Skeletal muscle cell (primary cell): ENCODE measurements around the gene STARD13.
A peak's percentile ranks its signal among the peaks of the same experiment; 100 is the strongest.

ENCODE experiments used
- DNase-seq: peaks from one replicate; pipeline ENCODE4 v3.0.0-alpha.2; 2010; ENCODE audit warnings: low read depth
- H3K4me3 ChIP-seq: 2 replicates; pipeline ENCODE4 v1.5.1; 2011; ENCODE audit warnings: low read depth, mild to moderate bottlenecking, control low read depth, low read length, moderate library complexity

STARD13 gene

DNA sequence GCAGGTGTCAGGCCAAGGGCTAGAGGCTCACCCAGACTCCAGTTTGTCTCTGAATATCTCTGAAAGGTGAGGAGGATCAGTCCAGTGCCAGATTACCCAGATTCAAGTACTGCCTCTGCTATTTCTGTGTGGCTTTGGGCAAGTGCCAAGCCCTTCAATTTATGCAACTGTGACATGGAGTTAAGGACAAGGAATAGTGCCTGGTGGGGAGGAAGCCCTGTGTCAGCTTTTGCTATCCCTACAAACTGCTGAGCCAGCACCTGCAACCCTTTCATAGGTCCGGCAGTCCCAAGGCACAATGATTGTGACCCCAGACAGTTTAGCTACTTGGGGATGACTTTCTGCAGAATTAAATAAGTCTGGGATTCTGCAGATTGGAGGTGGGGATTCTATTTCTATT is 146.4 kb downstream of the STARD13 start:
- DNase-seq = no peak
- no peak overlapping the region for H3K4me3 ChIP-seq

DNA sequence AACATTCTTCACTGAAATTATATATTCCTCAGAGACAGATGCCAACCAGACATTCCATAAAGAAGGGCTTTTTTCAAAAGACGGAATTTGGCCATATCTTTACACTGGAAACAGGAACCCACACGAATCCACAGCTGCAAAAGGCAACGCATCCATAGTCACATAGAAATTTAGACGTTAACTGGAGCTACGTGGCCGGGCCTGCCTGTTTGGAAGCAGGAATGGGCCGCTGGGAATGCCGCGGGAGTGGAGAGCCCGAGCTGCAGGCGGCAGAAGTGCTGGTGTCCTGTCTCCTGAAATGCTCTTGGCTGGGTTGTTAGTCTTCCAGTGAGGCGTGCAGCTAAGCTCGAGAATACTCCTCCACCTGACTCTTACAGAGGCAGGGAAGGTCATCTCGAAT is 147.1 kb downstream of the STARD13 start:
- no peak overlapping the region for H3K4me3 ChIP-seq
- DNase-seq = no peak

DNA sequence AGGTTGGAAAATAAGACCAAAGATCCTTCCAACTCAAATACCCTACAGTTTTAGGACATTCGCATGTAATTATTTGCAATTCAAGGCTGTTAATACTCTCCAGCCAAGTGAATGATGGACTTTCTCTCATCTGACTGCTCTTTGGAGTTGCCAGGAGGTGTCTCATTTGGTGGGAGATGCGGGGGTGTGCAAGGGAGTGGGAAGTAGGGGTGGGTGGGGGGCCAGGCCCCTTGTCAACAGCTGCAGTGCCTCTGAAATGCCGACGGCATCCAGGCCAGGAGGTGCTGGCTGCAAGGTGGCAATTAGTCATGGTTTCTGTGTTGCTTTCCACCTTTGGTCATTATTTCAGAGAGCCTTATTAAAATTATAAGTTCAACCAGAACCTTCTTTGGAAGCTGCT is 147.8 kb downstream of the STARD13 start:
- DNase-seq = no peak
- no peak overlapping the region for H3K4me3 ChIP-seq

DNA sequence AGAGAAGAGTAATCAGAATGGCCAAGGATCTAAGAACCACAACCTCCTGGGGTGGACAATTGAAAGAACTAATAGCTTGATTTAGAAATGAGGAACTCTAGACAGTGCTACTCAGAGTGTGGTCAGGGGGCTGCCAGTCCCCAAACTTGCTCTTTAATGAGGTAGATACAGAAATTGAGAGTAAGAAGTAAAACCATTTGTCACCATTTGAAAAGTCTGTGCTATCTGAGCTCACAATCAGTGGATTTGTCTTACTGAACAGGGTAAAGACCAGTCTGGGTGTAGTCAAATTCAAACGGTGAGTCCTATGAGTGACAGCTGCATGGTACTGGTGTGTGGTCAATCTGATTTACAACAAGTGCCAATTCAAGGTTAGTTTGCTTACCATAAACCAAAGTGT is 150.5 kb downstream of the STARD13 start:
- no peak overlapping the region for H3K4me3 ChIP-seq

DNA sequence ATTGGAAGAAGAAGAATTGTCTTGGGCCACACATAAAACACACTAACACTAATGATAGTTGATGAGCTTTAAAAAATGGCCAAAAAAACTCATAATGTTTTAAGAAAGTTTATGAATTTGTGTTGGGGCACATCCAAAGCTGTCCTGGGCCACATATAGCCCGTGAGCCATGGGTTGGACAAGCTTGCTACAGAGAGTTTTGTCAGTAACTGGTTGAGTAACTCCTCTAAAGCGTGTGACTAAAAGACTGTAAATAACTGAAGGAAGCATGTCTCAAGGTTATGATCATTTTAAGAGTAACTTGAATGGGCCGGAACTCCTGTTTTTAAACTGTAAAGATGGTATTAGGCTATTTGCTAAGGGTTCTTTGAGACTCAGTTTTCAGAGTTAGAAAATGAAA is 151.3 kb downstream of the STARD13 start:
- H3K4me3 ChIP-seq = no peak overlapping the region
- DNase-seq = no peak

More for the DNA sequence above, 150.5 kb downstream of the STARD13 start:
- DNase-seq = no peak

DNA sequence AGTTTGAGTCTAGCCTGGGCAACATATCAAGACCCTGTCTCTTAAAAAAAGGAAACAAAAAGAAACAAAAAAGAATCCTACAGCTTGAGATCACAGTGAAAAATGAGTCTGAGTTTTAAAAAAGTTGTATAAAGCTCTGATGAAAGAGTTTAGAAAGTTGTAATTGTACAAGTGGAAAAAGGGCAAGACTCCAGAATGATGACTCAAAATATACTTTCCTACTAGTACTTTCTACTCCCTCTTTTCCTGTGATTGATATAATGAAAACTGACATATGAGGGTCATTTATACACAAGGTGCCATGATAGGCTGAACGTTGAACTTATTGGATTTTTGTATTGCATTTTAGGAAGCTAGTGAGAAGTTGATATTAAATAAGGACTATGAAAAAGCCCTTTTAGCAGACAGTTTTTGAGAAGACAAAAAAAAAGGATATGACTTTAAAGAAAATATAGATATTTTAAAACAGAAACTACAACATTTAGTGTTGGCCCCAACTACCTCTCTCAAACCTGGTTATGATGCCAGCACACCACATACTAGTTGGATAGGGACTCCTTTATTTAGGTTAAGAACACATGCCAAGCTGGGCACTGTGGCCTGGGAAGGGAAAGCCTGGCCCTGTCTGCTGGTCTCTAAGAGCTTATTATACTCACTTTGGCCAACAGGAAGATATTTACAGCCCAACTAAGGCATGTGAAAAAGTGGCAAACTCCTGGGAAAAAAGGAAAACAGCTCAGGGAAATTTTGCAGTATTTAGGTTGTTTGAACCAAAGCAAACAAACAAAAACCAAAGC is 152.7 kb downstream of the STARD13 start:
- DNase-seq = no peak
- no peak overlapping the region for H3K4me3 ChIP-seq

DNA sequence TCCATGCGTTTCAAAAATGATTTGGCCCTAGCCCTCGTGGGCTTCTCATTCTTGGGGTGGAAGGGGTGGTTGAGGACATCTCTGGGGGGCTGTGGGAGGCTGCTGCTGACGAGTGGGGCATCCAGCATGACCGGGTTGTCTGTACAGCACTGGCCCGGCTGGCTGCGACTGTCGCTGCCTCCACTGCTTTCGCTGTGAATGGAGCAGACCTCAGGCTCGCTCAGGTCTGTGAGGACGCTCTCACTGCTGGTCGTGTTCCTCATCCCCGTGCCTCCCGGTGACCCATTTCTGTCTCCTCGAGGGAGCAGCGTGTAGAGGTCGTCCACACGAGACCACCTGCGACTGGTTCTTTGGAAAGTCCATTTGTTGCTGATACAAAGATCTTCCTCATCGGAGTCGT is 155.7 kb downstream of the STARD13 start:
- DNase-seq = no peak
- H3K4me3 ChIP-seq = no peak overlapping the region

DNA sequence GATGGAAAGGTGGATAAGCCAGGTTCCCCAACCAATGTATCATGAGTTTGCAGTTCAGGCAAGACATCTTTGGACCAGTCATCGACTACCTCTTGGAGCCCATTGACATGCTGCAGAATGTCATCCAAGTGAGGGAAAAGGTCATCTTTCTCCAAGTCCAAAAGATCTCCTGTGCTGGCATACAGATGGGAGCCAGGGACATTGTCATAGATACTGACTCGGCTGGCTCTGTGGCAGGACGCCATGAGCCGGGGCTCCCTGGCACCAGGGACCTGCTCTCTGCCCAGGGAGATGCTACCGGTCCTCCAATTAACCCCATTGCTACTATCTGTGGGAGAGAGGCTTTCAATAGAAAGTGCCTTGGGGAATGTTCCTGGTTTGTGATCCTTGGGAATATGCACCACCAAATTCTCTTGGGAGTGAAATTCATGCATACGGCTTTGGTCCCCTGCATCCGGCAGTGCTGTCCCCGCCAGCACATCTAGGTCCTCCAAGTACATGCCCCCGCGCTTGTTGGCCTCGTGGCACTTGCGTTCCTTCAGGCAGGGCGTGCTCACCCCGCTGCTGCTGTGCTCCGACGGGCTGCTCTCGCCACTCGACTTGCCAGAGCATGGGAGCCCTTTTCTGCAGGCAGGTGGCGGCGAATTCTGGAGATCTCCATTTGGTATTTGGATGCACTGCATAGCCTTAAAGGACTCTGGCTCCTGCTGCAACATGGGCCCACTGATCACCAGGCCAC is 156.3 kb downstream of the STARD13 start:
- H3K4me3 ChIP-seq = no peak overlapping the region
- no peak for DNase-seq

DNA sequence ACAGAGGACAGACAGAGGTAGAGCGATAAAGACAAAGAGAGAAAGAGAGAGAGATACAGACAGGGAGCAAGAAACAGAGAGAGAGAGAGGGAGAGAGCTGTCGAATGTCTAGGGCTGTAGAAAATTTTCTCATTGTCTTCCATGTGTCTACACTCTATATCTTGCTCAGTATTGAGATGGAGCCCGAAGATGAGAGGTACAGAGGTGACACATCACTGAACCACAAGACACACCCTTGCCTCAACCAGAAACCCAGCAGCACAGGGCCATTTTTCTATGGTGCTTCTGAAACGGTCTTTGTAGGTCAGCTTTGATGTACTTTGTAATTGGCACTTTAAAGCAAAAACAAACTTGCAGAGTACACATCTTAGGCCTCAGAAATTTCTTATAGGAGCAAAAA is 157.4 kb downstream of the STARD13 start:
- no peak for DNase-seq
- no peak overlapping the region for H3K4me3 ChIP-seq

DNA sequence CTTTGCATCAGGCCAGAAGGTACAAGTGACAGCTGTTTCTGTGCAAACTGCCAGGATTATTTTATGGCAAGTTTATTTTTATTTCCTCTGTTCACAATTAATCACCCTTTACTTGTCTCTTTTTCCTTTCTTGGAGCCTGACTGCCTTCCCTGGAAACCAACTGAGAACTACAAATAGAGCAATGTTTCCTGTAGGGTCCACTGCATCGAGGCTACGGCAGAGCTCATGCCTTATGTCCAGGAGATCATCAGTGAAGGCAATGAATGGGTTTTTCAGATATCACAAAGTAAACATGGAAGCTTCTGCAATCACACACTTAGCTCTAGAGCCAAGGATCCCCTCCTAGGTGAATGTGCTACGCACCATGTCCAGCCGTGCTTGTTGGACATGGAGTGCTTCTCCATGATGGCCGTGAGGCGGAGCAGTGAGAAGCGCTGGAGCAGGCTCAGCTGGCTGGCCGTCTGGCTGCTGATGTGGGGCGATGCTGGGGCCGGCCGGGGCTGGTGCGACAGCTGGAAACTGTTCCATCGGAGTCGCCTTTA is 158.5 kb downstream of the STARD13 start:
- no peak overlapping the region for H3K4me3 ChIP-seq
- DNase-seq = peak; percentile 43

DNA sequence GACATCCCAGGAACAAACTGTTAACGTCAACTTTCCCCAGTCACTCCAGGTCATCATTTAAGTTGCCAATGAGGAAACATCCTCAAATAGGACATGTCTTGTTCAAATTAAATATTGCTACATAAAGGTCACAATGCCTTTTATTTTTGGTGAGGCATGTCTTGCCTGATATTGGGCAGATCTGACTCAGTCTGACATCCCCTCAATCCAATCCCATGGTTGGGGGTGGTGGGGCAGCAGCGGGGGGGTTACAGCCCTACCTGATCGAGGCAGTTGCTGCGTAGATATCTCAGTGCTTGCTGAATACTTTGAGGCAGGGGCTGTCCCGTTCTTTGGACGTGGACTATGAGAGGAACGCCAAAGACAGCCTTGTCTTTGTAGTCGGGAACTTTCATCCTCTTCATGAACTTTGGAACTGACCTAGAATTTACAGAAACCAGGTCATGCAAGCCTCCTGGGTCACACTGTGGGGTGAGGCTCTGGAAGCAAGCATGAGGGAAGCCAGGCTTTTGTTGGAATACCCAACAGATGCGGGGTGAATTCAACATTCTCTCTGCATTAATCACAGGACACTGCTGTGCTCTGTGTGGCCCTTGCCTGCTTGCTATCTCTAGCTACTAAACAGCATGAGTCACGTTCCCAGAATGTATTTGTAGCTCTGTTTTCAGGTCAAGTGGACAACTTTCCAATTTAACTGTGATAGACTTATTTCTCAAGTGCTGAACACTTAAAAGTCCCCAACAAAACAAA is 159.6 kb downstream of the STARD13 start:
- no peak overlapping the region for H3K4me3 ChIP-seq
- peak; percentile 90 for DNase-seq

DNA sequence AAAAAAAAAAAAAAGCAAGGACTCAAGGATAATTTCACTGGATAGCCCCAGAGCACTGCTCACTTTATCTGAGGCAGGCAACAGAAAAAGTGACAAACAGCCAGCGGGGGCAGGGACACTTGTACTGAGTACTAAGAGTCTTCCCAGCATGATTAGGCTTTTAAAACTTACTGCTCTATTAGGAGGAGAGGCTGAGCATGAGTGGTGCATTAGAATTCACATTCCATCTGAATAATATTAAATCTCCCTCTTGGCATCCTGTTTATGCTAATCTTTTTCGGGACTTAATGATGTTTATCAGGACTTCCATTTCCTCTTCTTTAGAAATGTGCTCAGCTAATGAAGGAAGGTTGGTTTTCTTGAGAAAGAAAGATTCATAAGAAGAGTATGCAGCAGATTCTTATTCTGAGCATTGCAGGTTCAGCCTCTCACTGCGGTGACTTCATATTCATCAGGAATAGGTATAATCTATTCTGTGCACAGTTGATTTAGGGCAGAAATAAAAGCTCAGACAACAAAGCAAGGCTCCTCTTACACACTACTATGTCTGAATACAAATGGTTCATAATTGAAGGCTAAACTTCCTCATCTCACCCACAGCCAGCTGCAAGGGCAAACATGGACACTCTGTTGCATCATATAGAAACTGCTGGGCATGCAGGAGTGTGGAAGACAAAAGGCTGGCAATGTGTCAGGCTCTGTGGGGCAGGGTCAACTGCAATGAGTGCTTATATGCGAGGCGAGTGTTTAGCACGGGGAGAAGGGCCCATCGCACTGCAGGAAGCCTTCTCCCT is 162.3 kb downstream of the STARD13 start:
- DNase-seq = no peak
- H3K4me3 ChIP-seq = no peak overlapping the region

DNA sequence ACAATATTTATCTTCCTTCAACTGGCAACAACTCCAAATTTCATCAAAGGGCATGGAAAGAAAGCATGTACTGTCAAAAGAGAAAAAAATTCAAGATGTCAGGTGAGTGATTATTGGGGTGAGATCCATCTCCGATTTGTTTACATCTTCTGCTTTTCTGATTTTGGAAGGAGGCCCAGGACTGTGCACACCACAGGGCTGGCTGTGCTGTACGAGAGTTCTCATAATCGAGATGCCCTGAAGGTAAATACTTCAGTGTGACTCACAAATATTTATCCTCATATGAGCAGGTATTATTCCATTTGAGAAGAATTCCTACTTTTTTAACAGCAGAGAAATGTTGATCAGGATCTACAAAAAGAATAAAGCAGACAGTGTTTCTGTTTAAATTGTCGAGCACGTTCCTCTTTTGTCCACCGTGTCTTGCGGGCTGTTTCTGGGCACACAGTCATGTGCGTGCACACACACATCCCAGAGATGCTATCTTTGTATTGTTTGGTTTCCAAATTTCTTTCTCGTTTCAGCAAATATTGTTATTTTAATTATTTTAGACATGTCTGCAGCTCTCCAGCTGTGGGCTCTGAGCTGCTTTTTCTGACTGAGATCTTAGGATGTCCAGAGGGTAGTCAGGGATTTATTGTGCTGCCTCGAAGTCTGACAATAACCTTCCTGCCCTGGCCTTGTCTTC is 165.6 kb downstream of the STARD13 start:
- no peak for DNase-seq
- no peak overlapping the region for H3K4me3 ChIP-seq

DNA sequence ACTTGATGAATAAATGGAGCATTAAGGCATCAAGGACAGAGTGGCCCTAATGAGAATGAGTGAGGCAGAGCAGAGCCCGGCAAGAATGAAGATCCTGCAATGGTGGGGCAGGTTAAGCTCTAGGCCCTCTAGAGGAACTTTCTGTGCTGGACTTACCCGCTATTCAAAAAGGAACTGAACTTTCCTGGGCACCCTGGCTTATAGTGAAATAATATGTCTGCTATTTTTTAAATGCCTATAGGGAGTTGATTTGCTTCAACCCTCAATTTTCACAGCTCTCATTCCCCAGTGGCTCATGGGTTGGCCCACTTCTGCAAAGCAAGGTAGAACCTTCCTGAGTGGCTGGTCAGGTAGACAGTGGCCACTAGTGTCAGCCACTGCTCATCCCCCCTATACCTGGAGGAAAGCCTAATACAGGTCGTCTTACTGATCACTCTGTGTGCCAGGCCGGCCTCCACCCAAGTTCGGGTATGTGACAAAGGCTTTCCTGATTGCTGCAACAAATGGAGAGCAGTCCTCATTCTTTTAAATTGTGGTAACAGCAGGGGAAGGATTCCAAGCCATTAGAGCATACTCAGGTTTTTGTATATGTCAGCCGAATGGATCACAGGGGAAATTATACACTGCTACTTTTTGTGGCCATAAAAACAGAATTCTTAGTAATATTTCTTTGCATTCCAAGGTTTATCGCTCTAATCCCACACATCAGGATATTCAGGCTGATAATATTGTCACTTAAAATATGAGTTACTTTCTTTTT is 166.4 kb downstream of the STARD13 start:
- no peak overlapping the region for H3K4me3 ChIP-seq
- DNase-seq = no peak

DNA sequence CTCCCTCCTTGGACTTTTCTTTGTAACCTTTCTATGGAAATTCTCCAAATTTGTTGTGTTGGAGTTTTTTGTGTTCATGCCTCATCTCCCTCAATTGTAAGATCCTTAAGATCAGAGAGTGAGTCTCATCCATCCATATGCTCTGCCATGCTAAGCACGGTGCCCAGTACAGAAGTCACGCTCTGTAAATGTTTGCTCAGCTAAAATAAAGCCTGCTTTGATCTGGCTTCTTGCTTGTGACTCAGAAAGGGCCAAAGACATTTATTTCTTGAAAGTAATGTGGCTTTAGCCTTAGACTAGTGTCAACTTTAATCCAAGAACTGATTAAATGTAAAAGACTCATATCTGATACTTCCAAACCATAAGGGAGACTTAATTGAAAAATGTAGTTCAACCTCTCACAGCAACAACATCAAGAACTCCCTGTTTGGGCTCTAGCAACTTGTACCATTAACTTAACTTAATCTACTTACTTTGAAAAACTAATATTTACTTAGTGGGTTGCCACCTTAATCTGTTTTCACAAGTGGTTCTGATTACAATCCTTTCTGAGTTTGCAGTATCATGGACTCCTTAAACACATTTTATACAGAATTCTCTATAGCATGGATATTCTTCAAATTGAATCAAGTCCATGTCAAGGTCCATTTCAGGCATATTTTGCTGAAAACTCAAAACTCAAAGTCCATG is 169.1 kb downstream of the STARD13 start:
- no peak for DNase-seq
- no peak overlapping the region for H3K4me3 ChIP-seq

DNA sequence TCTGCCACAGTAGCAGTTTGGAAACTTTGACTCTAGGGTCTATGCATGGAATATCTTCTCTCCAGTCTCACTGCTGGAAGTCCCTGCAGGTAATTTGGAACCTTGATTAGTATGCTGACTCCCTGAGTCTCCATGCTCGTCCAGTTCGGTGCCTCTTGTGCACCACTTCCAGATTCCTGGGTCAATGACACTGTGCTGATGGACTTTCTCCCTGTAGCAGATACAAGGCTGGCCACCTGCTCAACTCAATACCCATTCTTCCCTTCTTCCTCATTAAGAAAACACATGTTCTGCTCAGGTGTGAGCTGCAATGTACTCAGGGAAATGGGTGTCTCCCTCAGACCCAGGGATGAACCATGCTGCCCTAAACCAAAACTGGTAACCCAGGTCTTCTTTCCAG is 170.3 kb downstream of the STARD13 start:
- H3K4me3 ChIP-seq = no peak overlapping the region
- no peak for DNase-seq

DNA sequence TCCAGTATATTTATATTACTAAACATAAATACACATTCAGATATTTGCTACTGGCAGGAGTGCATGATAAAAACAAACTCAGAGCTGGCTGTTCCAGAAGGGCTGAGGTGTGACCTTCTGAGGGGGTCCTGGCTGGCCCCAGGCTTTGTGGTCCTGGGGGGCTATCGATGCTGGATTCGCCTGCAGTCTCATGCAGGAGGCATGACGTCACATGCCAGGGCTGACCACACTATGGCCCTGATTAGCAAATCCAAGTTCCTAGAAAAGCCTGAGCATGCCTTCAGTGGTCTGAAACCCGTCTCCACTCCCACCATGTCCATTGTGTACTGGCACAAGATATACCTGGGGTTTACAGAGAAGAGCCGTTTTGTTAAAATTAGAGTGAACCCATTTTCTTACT is 171.4 kb downstream of the STARD13 start:
- no peak for DNase-seq

DNA sequence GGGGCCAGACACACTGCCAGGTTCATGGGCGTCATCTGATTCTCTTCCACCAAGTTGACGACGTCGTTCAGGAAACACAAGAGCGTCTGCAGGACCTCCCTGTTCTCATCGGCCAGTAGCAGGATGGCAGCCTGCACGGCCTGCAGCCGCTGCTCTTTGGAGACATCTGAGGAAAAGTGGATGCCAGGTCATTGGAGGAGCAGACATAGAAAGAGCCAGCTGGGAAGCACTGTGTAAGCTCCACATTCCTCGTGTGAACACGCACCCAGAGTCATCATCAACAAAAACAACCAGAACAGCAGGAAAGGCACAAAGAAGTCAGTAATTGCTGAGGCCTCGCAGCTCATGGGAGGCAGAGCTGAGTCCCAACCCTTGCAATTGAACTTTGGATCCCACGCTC is 172.8 kb downstream of the STARD13 start:
- no peak for DNase-seq
- H3K4me3 ChIP-seq = no peak overlapping the region

More for the DNA sequence above, 171.4 kb downstream of the STARD13 start:
- no peak overlapping the region for H3K4me3 ChIP-seq
